H1 (cell line): Measurements from ENCODE around the gene SMCHD1.

ENCODE experiments used
- CHD2 ChIP-seq: IDR thresholded peaks from 2 replicates; pipeline ENCODE4 v1.6.1; 2012; ENCODE audit warnings: low read length, improper control_type of control experiment
- SIRT6 ChIP-seq: IDR thresholded peaks from one replicate; pipeline ENCODE4 v1.7.1; 2012; ENCODE audit warnings: low read length, inconsistent platforms
- TF ChIP-seq, protein P1 (sequence below), 3 experiments: IDR thresholded peaks; 1 replicate in 2 of 3; 2 replicates in 1 of 3; pipeline versions ENCODE4 v1.5.1 to v1.6.1; 2011; ENCODE audit warnings: low read length in 3 of 3, mild to moderate bottlenecking in 3 of 3, inconsistent platforms in 2 of 3, low read depth in 1 of 3, moderate library complexity in 1 of 3; ENCODE audit not compliant: insufficient read depth in 1 of 3; ENCODE audit errors: control extremely low read depth in 1 of 3

DNA sequence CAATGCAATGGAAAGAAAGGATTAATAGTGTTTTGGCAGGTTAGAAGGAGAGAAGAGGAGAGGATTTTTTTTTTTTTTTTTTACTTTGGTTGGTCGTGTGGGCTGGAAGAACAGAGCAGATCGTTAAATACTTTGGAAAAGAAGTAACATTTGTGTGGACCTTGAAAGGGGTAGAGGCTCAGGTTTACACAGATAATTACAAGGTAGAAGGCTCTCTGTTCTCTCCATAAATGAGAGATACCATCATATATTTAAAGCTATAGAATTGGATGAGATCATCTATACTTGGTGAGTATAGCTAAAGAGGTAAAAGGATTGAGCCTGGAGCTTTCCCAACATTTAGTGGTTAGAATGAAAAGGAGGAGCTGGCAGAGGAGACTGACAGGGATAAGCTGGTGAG lies 49.0 kb downstream of the SMCHD1 start:
- no peak for TF ChIP-seq CHD2
- TF ChIP-seq, protein P1, sequence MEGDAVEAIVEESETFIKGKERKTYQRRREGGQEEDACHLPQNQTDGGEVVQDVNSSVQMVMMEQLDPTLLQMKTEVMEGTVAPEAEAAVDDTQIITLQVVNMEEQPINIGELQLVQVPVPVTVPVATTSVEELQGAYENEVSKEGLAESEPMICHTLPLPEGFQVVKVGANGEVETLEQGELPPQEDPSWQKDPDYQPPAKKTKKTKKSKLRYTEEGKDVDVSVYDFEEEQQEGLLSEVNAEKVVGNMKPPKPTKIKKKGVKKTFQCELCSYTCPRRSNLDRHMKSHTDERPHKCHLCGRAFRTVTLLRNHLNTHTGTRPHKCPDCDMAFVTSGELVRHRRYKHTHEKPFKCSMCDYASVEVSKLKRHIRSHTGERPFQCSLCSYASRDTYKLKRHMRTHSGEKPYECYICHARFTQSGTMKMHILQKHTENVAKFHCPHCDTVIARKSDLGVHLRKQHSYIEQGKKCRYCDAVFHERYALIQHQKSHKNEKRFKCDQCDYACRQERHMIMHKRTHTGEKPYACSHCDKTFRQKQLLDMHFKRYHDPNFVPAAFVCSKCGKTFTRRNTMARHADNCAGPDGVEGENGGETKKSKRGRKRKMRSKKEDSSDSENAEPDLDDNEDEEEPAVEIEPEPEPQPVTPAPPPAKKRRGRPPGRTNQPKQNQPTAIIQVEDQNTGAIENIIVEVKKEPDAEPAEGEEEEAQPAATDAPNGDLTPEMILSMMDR (IDR thresholded peaks at IDR 0.05; ENCODE audit: control extremely low read depth in 1 of 3, insufficient read depth in 1 of 3, low read depth in 1 of 3, low read length in 3 of 3) = no peak
- TF ChIP-seq SIRT6 = no peak
